ENCODE results near the gene CNTN1.

CNTN1 gene

DNA sequence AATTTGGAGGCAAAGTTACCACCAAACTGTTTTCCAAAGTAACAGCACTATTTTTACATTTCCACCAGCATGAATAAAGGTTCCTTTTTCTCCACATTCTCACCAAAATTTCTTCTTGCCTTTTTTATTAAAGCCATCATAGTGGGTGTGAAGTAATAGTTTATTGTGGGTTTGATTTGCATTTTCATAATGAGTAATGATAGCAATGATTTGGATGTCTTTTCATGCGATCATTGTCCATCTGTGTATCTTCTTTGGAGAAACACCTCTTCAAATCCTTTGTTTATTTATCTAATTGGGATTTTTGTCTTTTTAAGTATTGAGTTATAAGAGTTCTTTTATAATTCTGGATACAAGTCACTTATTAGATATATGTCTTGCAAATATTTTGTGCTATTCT, 172.7 kb downstream of the CNTN1 start:
- no peak for DNase-seq

DNA sequence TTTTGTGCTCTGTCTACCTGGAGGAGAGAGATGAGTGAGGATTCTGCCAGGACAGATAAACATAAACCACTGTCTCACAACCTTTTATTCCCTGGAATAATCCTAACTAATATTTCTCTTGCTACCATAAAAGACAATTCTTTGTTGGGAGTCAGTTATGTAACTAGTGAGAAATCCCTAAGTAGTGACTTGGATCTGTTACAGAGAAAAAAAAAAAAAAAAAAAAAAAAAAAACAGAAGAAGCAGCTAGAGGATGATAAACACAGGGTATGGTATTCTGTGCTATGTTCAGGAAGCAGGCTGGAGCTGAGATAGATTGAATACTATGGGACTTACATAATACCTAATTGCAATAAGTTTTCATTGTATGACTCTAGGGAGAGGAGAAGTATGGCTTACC, 178.7 kb downstream of the CNTN1 start:
- DNase-seq: no peak

DNA sequence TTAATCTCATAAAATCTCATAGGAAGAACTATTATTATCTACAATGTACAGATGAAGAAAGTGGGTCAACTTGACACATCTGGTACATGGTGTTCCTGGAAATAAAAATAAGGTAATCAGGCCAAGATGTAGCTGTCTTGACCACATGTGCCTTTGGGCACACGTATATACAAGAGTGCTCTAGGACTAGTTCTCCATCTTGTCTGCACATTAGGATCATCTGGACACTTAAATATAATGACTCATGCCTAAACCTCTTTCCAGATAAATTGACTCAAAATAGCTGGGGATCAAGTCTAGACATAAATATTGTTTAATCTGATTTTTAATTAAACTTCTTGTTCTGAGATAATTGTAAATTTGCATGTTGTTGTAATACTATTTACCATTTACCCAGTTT, 182.6 kb downstream of the CNTN1 start:
- DNase-seq: no peak

DNA sequence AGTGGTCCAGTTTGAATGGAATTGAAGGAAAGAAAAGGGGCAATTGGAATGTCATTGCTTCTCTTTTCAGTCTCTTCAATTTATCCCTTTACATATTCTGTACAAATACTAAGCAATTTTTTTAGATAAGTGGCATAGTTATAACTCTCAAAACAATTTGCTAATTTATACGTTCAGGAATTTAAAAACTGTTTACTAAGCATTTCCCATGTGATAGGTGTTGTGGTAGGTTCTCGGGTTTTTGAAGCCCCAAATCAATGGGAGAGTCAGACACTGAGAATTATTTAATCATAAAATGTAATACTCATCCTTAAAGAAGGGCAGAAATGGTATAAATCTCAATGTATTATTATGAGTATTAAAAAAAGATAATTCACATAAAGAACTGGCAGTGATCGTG, 197.1 kb downstream of the CNTN1 start:
- no peak for DNase-seq

DNA sequence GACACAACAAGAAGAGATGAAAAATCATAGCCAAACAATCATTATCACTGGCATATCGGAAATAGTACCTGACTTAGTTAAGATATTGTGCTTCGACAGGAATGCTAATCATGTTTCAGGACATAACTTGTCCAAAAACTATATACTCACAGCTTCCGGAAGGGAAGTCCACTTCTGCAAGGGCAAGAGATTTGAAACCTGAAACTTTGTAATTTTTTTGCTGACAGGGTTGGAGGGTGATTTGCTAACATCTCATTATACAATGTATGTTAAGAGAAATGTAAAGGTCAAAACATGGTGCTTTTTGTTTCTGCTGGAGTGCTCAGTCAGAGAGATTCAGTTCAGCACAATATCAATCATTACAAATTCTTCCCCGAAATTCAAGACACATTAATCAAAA, 200.3 kb downstream of the CNTN1 start:
- DNase-seq: no peak

DNA sequence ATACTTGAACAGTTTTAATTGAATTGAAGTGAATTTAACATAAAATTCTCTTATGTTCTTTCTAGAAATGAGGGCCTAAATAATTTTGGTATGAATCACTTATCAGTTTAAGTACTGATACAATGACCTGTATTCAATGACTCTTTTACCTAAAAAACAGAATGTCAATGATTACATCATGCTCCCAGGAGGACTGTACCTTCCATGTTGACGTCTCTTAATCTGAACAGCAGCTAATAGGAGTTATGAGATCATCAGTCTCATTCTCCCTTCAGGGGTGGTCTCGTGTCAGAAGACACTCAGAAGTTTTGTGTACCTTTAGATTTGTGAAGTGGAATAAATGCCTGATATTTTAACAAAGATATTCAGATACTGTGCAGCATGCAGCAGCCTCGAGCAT, 206.3 kb downstream of the CNTN1 start:
- no peak for DNase-seq

DNA sequence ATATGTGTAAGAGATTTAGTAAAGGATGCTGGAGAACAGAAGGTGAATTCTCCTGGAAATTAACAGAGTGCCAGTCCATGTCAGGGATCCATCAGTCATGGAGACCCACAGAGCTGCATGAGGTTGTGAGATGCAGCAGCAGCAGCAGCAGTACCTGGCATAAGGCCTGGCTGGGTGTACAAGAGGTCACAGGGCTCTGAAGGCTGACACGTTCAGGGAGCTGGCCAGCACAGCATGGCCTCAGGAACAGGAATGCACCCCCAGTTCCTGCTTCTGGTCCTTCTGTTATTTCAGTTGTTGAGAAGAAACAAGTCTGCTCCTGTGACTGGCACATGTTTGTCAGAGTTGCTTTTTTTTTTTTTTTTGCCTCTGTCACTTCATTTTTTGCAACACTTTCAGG, 210.8 kb downstream of the CNTN1 start:
- DNase-seq: no peak

DNA sequence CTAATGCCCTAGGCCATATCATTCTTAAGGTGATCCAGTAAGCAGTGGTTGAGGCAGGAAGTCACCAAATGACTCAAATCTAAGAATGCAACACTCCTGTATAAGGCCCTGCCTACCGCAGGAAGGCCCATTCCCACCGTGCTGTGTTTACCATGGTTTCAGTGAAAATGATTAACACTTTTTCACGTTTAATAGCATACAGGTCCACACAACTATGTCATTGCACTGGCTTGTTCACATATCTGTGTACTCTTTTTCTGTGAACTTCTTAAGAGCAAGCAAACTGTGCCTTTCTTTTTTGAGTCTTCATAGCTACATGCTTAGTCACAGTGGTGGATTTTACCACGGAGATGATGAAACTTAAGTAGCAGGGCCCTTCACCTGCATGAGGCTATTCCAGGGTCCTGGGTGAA, 214.9 kb downstream of the CNTN1 start:
- no peak for DNase-seq

DNA sequence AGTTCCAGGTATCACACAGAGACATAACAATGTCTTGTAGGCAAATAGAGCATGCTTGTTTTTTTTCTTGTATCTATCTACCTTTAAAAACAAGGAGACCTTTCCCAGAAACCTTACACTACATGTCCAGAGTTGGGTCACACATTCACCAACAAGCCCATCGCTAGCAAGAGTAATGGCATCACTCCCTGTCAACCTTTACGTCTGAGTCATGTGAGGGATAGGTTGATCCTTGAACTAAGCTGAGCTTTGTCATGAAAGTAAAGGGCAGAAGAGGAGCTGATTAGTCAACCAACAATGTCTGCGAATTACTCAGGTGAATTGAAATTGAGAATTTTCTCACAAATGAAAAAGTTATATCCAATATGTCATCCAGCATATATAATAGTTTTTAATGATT, 219.4 kb downstream of the CNTN1 start:
- DNase-seq: no peak

DNA sequence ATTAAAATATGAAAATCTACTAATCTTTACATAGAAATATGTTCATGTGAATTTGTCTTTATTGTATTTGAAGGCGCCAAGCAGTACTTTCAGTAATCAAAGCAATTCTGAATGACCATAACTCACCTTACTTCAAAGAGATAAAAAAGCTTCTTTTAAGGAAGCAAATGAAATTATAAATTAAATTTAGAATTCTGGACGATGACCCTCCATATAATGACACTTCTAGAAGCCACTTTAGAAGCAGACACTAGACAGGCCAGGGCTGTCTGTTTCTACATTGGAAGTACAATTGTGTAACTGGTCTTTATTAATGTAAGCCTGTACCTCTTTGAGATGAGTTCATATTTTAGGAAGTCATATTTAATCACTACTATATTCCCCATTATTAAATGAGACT, 222.9 kb downstream of the CNTN1 start:
- no peak for DNase-seq

DNA sequence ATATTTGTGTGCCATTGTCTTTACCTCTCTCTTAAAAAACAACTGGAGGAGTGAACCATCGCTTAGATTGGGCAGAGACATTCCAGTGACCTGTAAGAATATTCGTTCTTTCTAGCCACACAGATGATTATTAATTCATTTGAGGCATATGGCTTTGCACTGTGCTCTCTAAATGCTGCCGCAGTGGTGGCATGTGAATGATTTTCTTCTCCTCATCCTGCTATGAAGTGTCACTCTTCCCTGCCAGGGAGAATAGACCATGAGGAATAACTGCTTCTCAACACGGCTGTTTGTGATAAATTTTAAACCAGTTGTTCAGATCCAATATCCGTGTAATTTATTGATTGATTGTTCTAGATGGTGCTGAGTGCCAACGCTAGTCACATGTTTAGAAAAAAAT, 225.3 kb downstream of the CNTN1 start:
- no peak for DNase-seq

DNA sequence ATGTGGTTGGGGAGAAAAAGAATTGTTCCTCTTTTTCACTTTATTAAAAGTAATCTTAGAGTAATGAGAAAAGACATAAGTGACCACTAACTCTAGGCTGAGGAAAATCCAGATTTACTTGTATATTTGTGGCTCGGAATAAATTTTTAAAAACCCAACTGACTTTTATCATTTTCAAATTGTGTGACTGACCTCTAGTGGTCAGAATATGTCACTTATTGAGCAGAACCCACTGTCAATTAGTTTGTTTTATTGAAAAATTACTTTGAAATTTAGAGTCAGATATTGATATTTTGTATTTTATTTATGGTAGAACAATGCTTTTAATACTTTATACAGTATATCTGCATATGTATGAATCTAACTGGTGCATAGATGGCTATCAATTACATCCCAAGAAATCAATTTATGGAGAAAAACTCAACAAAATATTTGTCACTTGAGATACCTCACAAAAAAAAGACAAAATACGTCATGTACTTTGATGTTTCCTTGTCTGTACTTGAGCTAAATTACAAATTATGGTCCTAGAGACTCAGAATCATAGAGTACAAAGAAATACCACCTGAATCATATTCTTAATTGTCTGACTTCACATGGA, 229.4 kb downstream of the CNTN1 start:
- DNase-seq: no peak

DNA sequence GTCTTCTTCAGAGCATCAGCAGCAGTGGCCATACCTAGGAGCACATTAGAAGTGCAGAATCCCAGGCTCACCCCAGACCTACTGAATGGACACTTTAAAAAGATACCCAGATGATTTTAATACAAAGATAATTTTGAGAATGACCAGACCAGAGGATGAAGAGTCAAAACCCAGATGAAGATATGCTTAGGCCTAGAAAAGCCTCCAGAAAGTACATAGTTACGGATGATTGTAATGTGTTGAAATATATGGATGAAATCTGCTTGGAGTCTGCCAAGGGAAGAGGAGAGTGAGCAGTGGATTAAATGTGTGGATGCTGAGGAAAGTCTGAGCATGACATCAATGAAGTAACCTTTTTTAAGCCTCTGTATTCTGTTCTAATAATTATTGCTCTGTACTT, 245.7 kb downstream of the CNTN1 start:
- DNase-seq: no peak

DNA sequence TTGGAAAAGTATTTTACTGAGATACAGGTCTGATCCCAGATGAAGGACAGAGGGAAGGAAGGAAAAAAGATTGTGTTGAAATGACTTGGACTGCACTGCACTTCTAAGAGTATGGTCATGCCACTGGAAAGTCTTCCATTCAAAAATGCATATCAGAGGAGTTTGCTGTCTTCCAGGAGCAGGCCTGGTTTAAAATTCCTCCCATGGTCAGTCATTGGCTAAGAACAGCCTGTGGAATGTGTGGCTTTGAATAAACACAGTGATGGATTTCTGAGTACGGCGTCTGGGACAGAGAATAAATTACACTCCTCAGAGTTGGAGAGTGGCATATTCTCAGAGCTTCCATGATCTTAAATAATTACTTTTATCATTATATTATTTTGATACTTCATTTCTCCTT, 250.1 kb downstream of the CNTN1 start:
- no peak for DNase-seq

DNA sequence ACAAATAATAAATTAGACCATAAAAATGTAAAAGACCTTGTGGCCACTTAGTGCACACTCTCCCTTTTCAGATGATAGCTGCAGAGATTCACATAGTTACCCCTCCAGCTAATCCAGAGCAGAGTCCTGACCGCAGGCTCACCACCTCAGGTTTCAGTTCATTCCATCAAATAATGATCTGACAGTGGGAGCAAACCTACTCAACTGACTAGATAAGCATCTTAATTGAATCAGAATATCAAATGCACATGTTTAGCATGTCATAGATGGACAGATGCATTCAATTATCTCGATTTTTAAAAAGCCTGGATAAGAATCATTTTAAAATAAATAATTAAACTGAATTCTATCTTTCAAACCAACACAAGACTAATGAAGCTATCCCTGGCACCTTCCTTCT, 253.5 kb downstream of the CNTN1 start:
- no peak for DNase-seq

DNA sequence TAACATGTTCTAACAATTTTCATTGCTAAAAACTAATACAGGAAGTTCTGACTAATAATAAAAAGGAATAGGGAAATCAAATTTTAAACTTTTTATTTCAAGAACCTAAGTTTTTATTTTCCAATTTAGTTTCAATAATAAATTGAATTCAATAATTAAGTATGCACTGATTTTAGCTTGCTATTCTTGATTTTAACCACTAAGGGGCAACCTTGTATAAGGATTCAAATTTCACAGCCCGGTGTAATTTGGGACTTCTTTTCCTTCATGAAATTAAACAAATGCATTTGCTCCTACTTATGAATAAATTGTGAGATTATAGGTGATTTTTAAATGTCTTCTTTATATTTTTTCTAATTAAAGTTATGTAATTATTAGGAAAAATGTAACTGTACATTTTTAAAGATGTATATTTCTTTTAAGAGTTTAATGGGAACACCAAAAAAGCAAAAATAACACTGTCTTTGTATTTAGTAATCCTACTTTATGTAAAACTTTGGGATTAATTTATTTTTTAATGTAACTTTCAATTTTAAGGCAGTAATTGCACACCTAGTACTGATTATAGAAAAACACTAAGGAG, 254.5 kb downstream of the CNTN1 start:
- no peak for DNase-seq

DNA sequence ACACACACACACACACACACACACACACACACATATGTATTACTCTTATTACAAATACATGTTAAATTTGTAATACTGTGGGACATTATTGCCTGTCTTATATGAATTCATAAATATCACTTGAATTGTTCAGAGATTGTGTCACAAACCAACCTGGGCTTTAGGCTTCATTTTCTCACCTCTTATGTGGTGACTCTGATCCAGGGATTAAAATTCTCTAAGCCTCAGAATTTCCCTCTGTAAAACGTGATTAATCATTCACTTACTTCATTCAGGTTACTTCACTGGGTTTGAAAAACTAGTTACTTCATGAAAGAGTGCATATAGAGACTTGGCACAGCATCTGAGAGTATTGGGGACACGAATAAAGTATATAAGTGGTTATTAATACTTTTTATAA, 255.6 kb downstream of the CNTN1 start:
- DNase-seq: no peak

DNA sequence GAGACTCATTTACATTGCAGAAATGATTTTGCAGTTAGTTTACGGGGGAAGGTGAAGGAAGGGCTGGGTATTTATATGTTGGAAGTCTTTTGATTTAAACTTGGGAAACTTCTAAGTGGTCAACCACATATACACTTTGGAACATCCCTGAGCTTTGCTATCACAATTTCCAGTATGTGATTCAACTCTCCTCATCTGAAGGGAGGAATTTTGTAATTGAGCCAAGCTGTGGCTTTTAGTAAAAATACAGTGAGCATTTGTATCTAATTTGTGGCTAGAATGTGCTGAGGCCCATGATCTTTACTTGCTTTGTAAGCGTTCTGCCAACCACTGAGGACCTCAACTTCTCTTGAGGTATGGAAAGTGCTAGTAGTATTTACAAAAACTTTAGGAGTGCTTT, 260.8 kb downstream of the CNTN1 start:
- DNase-seq: no peak

DNA sequence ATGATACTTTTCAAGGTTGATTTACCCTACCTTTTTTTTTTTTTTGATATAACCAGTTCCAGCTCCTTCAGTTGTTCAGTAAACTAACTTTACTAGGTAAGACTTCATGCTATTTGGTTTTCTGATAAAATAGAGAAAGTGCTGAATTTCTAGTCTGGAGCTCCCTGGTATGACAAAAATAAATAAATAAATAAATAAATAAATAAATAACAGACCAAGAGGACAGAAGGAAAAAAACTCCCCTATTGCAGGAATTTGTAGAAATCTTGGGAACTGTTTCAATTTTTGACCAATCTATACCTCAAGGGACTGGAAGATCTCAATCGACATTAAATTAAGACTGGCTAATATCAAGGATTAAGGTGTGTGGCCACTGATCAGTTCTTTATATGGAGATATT, 265.2 kb downstream of the CNTN1 start:
- no peak for DNase-seq

DNA sequence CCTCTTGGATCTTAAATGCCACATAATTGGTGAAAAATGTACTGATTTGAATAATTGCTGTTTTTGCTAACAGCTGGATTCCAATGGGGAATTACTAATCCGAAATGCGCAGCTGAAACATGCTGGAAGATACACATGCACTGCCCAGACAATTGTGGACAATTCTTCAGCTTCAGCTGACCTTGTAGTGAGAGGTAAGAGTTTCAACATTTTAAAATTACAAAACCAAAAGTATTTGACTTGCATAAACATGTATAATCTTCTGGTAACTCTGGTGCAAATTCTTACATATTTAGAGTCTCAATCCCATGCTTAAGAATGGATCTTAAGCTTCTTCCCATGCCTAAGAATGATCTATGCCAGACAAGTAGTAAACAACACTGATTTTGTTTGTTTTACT, 266.8 kb downstream of the CNTN1 start:
- DNase-seq: no peak

DNA sequence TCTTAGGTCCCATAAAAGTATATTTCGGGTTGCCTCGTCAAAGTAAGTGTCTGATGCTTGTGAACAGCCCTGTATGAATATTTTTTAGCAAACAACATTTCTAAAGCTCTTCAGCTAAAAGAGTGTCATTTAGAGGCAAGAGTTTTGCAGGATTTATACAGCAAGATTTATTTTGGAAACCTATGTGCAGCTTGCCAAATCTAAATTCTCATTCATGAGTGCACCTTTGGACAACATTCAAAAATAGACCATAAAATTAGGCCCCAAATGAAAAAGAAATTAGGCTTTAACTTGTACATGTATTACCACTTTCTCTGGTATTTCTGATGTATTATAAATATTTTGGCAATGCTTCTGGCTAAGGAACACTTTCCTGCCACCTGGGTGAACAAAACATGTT, 271.5 kb downstream of the CNTN1 start:
- no peak for DNase-seq

DNA sequence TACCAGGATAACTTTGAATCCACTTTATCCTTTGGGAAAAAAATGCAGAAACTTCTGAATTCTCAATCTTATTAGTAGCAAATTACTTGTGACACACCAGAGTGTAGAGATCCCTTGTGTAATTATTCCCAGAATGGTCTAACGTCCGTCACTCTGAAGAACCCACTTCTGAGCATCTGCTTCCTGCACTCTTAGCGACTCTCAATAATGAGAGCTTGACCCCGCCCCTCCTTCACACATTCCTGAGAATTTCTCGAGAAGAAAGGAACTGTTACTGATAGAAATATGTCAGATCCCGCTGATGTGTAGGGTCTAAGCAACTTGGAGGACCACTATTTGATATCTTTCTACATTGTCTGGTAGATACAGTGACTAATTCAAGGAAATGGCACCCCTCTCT, 277.6 kb downstream of the CNTN1 start:
- no peak for DNase-seq

DNA sequence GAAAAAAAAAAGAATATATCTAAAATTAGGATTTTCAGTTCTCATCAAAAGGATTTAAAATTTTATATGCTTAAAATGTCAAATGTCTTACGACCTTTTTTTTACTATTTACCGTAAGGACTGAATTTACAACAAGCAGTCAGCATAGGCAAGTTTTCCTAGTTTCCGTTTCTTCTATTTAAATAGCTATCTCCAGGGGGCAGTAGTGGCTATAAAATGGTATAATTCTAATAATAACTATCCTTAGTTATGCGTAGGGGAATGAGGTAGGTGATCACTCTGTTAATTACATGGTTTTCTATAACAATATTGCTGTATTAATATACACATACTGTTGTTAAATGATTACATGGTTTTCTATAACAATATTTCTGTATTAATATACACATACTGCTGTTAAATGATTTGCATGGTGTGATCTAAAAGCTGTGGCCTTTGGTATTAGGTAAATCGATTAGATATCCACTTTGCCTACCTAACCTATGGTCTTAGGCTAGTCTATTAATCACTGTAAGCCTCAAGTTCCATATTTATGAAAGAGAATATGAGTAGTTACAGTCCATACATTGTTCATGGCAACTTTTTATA, 278.2 kb downstream of the CNTN1 start:
- no peak for DNase-seq

DNA sequence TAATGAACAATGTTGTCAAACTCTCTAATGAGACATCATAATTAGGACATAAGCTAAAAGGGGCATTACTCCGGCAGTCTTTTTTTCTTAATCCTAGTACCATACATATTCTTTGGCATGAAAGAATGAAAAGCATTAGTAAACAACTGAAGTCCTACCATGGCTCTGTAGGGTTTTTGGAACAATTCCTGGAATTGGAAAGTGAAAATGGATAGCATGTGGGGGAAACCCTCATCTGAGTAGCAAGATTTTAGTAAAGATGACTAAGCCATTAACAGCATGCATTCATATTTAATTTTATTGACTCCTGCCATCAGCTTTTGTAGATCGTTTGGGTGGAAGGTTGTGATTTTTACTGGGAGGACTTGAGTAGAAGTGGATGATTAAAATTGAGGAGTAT, 279.7 kb downstream of the CNTN1 start:
- no peak for DNase-seq

DNA sequence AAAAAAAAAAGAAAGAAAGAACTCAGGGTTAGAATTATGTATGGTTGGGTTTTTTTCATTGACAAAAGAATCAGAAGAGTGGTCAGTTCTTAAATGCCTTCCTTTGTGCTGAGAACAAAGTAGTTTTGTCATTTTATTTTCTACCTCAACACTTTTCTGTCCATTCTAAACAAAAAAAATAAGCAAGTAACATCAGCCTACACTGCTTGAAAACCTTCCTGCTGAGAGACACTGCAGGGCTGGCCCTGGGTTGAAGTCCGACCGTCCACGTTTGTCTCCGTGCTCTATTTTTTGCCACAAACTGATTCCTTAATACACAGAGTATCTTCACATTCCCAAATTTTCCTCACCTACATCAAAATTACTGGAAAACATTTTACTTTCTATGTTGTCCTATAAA, 284.3 kb downstream of the CNTN1 start:
- DNase-seq: no peak

Measured in activated CD4-positive, CD25-positive, alpha-beta regulatory T cell treated with anti-CD3 and anti-CD28 coated beads, Interleukin-2, amount 50 U/mL, for 72 hours (primary cell).